HCT116 (cell line): ENCODE results near the gene ELP1. TPM values are rescaled to one million over a fixed set of nuclear protein-coding genes. Genes with fewer than 3 reads are reported as not detected.

Source experiments
- ATAC-seq: fragments of 200-7000 bp; cut with Tn5 transposase; 2 replicates; pipeline ENCODE4 v1.9.1; 2020; ENCODE audit warnings: mild to moderate bottlenecking, moderate library complexity
- BruUV-seq: library from RNA; stranded (reverse); fragments of 400-500 nt; replicated peaks from 2 replicates; lab custom pipeline; 2021; lab: Mats Ljungman, UMichigan
- CTCF ChIA-PET: fragments of 300-600 bp; sonication (Branson Sonifier 250); formaldehyde crosslinking; loops from one replicate; lab custom pipeline; 2021; ENCODE audit warnings: antibody characterized with exemption; lab: Charles Lee
- POLR2A ChIA-PET: fragments of 300-600, 350-600 bp; sonication (Branson Sonifier 250); formaldehyde crosslinking; loops from one replicate; lab custom pipeline; 2021; ENCODE audit warnings: antibody characterized with exemption; lab: Charles Lee
- RAD21 ChIA-PET, 2 experiments: fragments of 300-600 bp; sonication (Branson Sonifier 250); formaldehyde crosslinking; loops; one replicate each; lab custom pipeline; 2023; ENCODE audit warnings: low total read pairs in 2 of 2; ENCODE audit not compliant: uncharacterized antibody in 2 of 2, unreplicated experiment in 2 of 2, low non-redundant PET in 1 of 2; lab: Charles Lee
- DNase-seq: peaks from one replicate; pipeline ENCODE4 v3.0.0-alpha.2; 2010; ENCODE audit warnings: low read depth, low spot score
- H2AFZ ChIP-seq: fragments of 200-600 bp; shearing (Covaris generic), sonication (generic); 2 replicates; pipeline ENCODE4 v1.6.1; 2017; ENCODE audit warnings: low read depth, mixed run types, mixed read lengths, antibody characterized with exemption, low read length; ENCODE audit not compliant: poor library complexity, severe bottlenecking
- H3K27ac ChIP-seq: 2 replicates; pipeline ENCODE4 v1.5.1; 2012; ENCODE audit warnings: low read depth, low read length
- H3K27me3 ChIP-seq: fragments of 200-600 bp; sonication (generic); 2 replicates; pipeline ENCODE4 v1.6.1; 2016; ENCODE audit warnings: mixed run types, low read length, mixed read lengths; ENCODE audit not compliant: insufficient read depth
- H3K36me3 ChIP-seq, 2 experiments: fragments of 200-500 bp in 1 of 2; fragments of 200-600 bp in 1 of 2; sonication (Bioruptor generic) in 1 of 2; sonication (generic) in 1 of 2; 2 replicates each; pipeline versions ENCODE4 v1.5.1 to v1.6.1; 2014 to 2016; ENCODE audit warnings: low read length in 2 of 2, inconsistent platforms in 1 of 2, mixed read lengths in 1 of 2, mixed run types in 1 of 2; ENCODE audit not compliant: insufficient read depth in 2 of 2, control insufficient read depth in 1 of 2
- H3K4me1 ChIP-seq, 2 experiments: fragments of 200-600 bp in 1 of 2; sonication (generic) in 1 of 2; 2 replicates each; pipeline versions ENCODE4 v1.5.1 to v1.6.1; 2012 to 2017; ENCODE audit warnings: low read length in 2 of 2, inconsistent platforms in 1 of 2, mild to moderate bottlenecking in 1 of 2, mixed read lengths in 1 of 2, mixed run types in 1 of 2, moderate library complexity in 1 of 2; ENCODE audit not compliant: insufficient read depth in 2 of 2, control insufficient read depth in 1 of 2
- H3K4me2 ChIP-seq: fragments of 200-600 bp; sonication (generic); 2 replicates; pipeline ENCODE4 v1.6.1; 2017; ENCODE audit warnings: mixed run types, low read length, mixed read lengths
- H3K4me3 ChIP-seq, 2 experiments: fragments of 200-600 bp in 1 of 2; sonication (generic) in 1 of 2; replicated peaks in 1 of 2; 2 replicates each; pipeline ENCODE4 v1.5.1; 2011 to 2016; ENCODE audit warnings: low read length in 2 of 2, control low read depth in 1 of 2, low read depth in 1 of 2, mild to moderate bottlenecking in 1 of 2, mixed read lengths in 1 of 2, mixed run types in 1 of 2
- H3K79me2 ChIP-seq: fragments of 200-600 bp; sonication (generic); 2 replicates; pipeline ENCODE4 v1.6.1; 2017; ENCODE audit warnings: mild to moderate bottlenecking, mixed run types, low read length, moderate library complexity, mixed read lengths; ENCODE audit not compliant: insufficient read depth
- H3K9ac ChIP-seq: fragments of 200-600 bp; sonication (generic); 2 replicates; pipeline ENCODE4 v1.6.1; 2016; ENCODE audit warnings: low read length, mixed read lengths
- H3K9me2 ChIP-seq: fragments of 200-600 bp; sonication (generic), shearing (Covaris generic); 2 replicates; pipeline ENCODE4 v1.6.1; 2017; ENCODE audit warnings: mixed run types, mild to moderate bottlenecking, moderate library complexity; ENCODE audit not compliant: insufficient read depth
- H3K9me3 ChIP-seq, 2 experiments: fragments of 200-500 bp in 1 of 2; fragments of 200-600 bp in 1 of 2; sonication (Bioruptor generic) in 1 of 2; sonication (generic) in 1 of 2; 2 replicates each; pipeline ENCODE4 v1.6.1; 2014 to 2017; ENCODE audit warnings: low read length in 2 of 2, mixed read lengths in 2 of 2, inconsistent platforms in 1 of 2, low read depth in 1 of 2, mild to moderate bottlenecking in 1 of 2, mixed run types in 1 of 2, moderate library complexity in 1 of 2; ENCODE audit not compliant: control insufficient read depth in 1 of 2, insufficient read depth in 1 of 2
- H4K20me1 ChIP-seq: fragments of 200-600 bp; sonication (generic), shearing (Covaris generic); 2 replicates; pipeline ENCODE4 v1.6.1; 2017; ENCODE audit warnings: mixed run types, mild to moderate bottlenecking, moderate library complexity; ENCODE audit not compliant: insufficient read depth
- ATF3 ChIP-seq: IDR thresholded peaks from 2 replicates; pipeline ENCODE4 v1.6.1; 2012
- CBX3 ChIP-seq: IDR thresholded peaks from 2 replicates; pipeline ENCODE4 v1.6.1; 2012; ENCODE audit warnings: low read depth
- CTCF ChIP-seq, 3 experiments: fragments of 200-600 bp in 1 of 3; sonication (generic) in 1 of 3; IDR thresholded peaks in 2 of 3; conservative IDR thresholded peaks in 1 of 3; 2 replicates each; pipeline ENCODE4 v1.5.1; 2012 to 2017; ENCODE audit warnings: low read depth in 2 of 3, low read length in 2 of 3, antibody characterized with exemption in 1 of 3, borderline replicate concordance in 1 of 3, control low read depth in 1 of 3, mild to moderate bottlenecking in 1 of 3, mixed read lengths in 1 of 3, mixed run types in 1 of 3, moderate library complexity in 1 of 3; ENCODE audit not compliant: insufficient read depth in 1 of 3
- POLR2A ChIP-seq: IDR thresholded peaks from 2 replicates; pipeline ENCODE4 v1.7.0; 2011; ENCODE audit warnings: borderline replicate concordance; ENCODE audit not compliant: insufficient read depth, insufficient read length; ENCODE audit errors: extremely low read depth
- RAD21 ChIP-seq: IDR thresholded peaks from 2 replicates; pipeline ENCODE4 v1.6.1; 2012; ENCODE audit warnings: low read depth, mild to moderate bottlenecking
- SP1 ChIP-seq: IDR thresholded peaks from 2 replicates; pipeline ENCODE4 v1.6.1; 2012; ENCODE audit warnings: low read depth
- TCF7L2 ChIP-seq: IDR thresholded peaks from 2 replicates; pipeline ENCODE4 v1.7.0; 2011; ENCODE audit warnings: borderline replicate concordance, inconsistent platforms; ENCODE audit not compliant: insufficient read depth, insufficient read length; ENCODE audit errors: extremely low read depth
- YY1 ChIP-seq: IDR thresholded peaks from 2 replicates; pipeline ENCODE4 v1.6.1; 2011; ENCODE audit warnings: low read length, low read depth, moderate library complexity, mild to moderate bottlenecking; ENCODE audit not compliant: insufficient replicate concordance; ENCODE audit errors: extremely low read depth
- intact Hi-C: fragments of 100-400 bp; cut with micrococcal nuclease; formaldehyde crosslinking; loops from 2 replicates; pipeline ENCODE4 v1.10.0; 2022
- total RNA-seq: library from RNA; stranded (reverse); gene quantifications from one replicate; pipeline ENCODE4 v1.2.1, GENCODE V29; 2021; ENCODE audit not compliant: unreplicated experiment

ELP1 gene
- total RNA-seq, 1 experiment from 2014 or later = 28.8 TPM

- H3K27me3 ChIP-seq = no peaks in the 10 kb centered on the region
- CTCF ChIA-PET = no interaction called here
- no peak for ATAC-seq
Observed at GRCh38 chr9:108865037-108865436, 68.9 kb downstream of the ELP1 start.

DNA sequence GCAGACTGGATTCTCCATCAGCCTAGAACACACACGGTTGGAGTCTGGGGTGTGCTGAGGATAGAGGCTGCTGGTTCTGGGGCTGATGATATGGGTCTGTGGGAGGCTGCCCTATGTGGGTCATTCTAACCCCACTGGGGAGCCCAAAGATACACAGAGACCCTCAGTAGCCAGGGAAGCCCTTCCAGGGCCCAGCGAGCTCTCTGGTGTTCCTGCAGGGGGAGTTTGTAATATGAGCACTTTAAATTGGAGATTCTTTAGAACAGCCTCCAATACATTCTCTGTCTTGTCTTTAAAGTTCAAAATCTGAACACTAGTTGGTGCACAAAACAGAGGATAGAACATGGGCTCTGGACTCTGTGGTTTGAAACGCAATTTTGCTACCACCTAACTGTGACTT, 69.5 kb downstream of the ELP1 start:
- BruUV-seq = no TSS peak
- Histone ChIP-seq H2AFZ (no peak overlapping the region), H3K36me3 (no peaks in the 10 kb centered on the region), H3K9me2 (no peaks in the 10 kb centered on the region), H3K27ac (no peak overlapping the region), H3K27me3 (no peaks in the 10 kb centered on the region), H3K4me1 (peaks cover 2 to 18% of the 10 kb centered on the region in 2 experiments; a peak in 2 of 4 replicates), H3K4me2 (no peak overlapping the region), H3K4me3 (no peak overlapping the region), H4K20me1 (no peaks in the 10 kb centered on the region)
- 0 out of 2 replicates have a peak, but pooled peaks have one; percentile 35 for ATAC-seq
- ChIA-PET POLR2A (no interaction called here), RAD21 (no interaction called here)
- intact Hi-C loops = no loop called here
- no peak for DNase-seq
- no peak for TF ChIP-seq YY1
- TF ChIP-seq CTCF (IDR thresholded peaks at IDR 0.05 in 2 of 3, conservative IDR thresholded peaks at IDR 0.05 in 1 of 3; ENCODE audit: borderline replicate concordance in 1 of 3, insufficient read depth in 1 of 3, low read depth in 2 of 3, low read length in 2 of 3) = peak in 2 of 3 experiments; percentile 6 to 17; a peak in 1 of 6 replicates
- TF ChIP-seq RAD21 = peak; percentile 10; the same call in 1 of the 2 replicates
- TF ChIP-seq, all 23 proteins: peak for 2
- CTCF ChIA-PET = interaction anchor here (0.8 kb wide), 1 partner anchor 90 kb away, joined by 3 read pairs; no protein-coding TSS in a partner anchor
- no peaks in the 10 kb centered on the region for H3K9me3 ChIP-seq
- no peaks in the 10 kb centered on the region for H3K79me2 ChIP-seq
- no peak overlapping the region for H3K9ac ChIP-seq

More at GRCh38 chr9:108865037-108865436, 68.9 kb downstream of the ELP1 start:
- Histone ChIP-seq H2AFZ (no peak overlapping the region), H3K79me2 (no peaks in the 10 kb centered on the region), H3K9me3 (no peaks in the 10 kb centered on the region), H3K4me1 (peaks cover 3 to 18% of the 10 kb centered on the region in 2 experiments; a peak in 2 of 4 replicates), H3K9me2 (no peaks in the 10 kb centered on the region), H3K4me2 (no peak overlapping the region), H3K9ac (no peak overlapping the region), H3K36me3 (no peaks in the 10 kb centered on the region), H3K4me3 (no peak overlapping the region), H3K27ac (no peak overlapping the region), H4K20me1 (no peaks in the 10 kb centered on the region)
- intact Hi-C loops = no loop called here
- ChIA-PET POLR2A (no interaction called here), RAD21 (no interaction called here)
- BruUV-seq = no TSS peak
- TF ChIP-seq ATF3 (no peak), TCF7L2 (no peak), SP1 (no peak), POLR2A (no peak), CBX3 (no peak)
- DNase-seq = no peak
